ENCODE results near the gene TNFRSF1B.

GRCh38 chr1:12149791-12150175, 17.0 kb upstream of the TNFRSF1B start:
- no peak for TF ChIP-seq CTCF (conservative IDR thresholded peaks at IDR 0.05; ENCODE audit: low read depth, low read length)
- no peak for TF ChIP-seq EZH2 (IDR thresholded peaks at IDR 0.05; ENCODE audit: borderline replicate concordance, low read depth, low read length, poor library complexity, severe bottlenecking)
